Endothelial cell of umbilical vein (primary cell): Measurements from ENCODE around the gene SULT1C3. TPM values are rescaled to one million over a fixed set of nuclear protein-coding genes. Genes with fewer than 3 reads are reported as not detected.

Experiments used
- BruUV-seq: library from RNA; stranded (reverse); fragments of 400-500 nt; replicated peaks from 2 replicates; lab custom pipeline; 2021; lab: Mats Ljungman, UMichigan
- CTCF ChIA-PET: fragments of 300-600, 350-600 bp; sonication (Branson Sonifier 250); formaldehyde crosslinking; loops from one replicate; lab custom pipeline; 2021; ENCODE audit warnings: antibody characterized with exemption, inconsistent platforms; lab: Charles Lee
- POLR2A ChIA-PET: fragments of 300-600, 350-600 bp; sonication (Branson Sonifier 250); formaldehyde crosslinking; loops from one replicate; lab custom pipeline; 2021; ENCODE audit warnings: antibody characterized with exemption, inconsistent platforms; lab: Charles Lee
- DNase-seq: peaks from one replicate; pipeline ENCODE4 v3.0.0-alpha.2; 2011; ENCODE audit warnings: low read depth, low spot score
- FAIRE-seq: peaks from 2 replicates; lab custom pipeline; 2011; peaks lifted over from hg19 to GRCh38; lab: Jason Lieb, UNC
- H2AFZ ChIP-seq: 2 replicates; pipeline ENCODE4 v1.6.0; 2012; ENCODE audit warnings: low read depth, low read length, control low read depth, inconsistent platforms
- H3K27ac ChIP-seq: 2 replicates; pipeline ENCODE4 v1.5.1; 2011; ENCODE audit warnings: low read depth, mild to moderate bottlenecking, control low read depth, low read length, moderate library complexity; ENCODE audit not compliant: insufficient read depth
- H3K27me3 ChIP-seq, 2 experiments: 2 replicates each; pipeline versions ENCODE4 v1.6.0 to v1.6.1; 2011; ENCODE audit warnings: low read length in 2 of 2, mixed read lengths in 1 of 2; ENCODE audit not compliant: control insufficient read depth in 2 of 2, insufficient read depth in 2 of 2
- H3K36me3 ChIP-seq, 2 experiments: 2 replicates in 1 of 2; 3 replicates in 1 of 2; pipeline ENCODE4 v1.5.1; 2011; ENCODE audit warnings: low read length in 2 of 2, mild to moderate bottlenecking in 1 of 2, moderate library complexity in 1 of 2; ENCODE audit not compliant: control insufficient read depth in 2 of 2, insufficient read depth in 2 of 2; ENCODE audit errors: extremely low read depth in 1 of 2
- H3K4me1 ChIP-seq: 3 replicates; pipeline ENCODE4 v1.5.1; 2011; ENCODE audit warnings: mild to moderate bottlenecking, low read length; ENCODE audit not compliant: control insufficient read depth, insufficient read depth; ENCODE audit errors: extremely low read depth
- H3K4me2 ChIP-seq: 2 replicates; pipeline ENCODE4 v1.6.1; 2011; ENCODE audit warnings: low read length, control low read depth, mixed read lengths; ENCODE audit not compliant: insufficient read depth
- H3K4me3 ChIP-seq, 3 experiments: fragments of 200-600 bp in 1 of 3; sonication (generic), shearing (Covaris generic) in 1 of 3; replicated peaks in 1 of 3; 2 replicates each; pipeline ENCODE4 v1.5.1; 2011 to 2016; ENCODE audit warnings: control low read depth in 3 of 3, low read length in 3 of 3, mild to moderate bottlenecking in 2 of 3, inconsistent platforms in 1 of 3, low read depth in 1 of 3, moderate library complexity in 1 of 3; ENCODE audit not compliant: insufficient read depth in 1 of 3
- H3K79me2 ChIP-seq: 2 replicates; pipeline ENCODE4 v1.6.0; 2012; ENCODE audit warnings: low read length, inconsistent platforms; ENCODE audit not compliant: control insufficient read depth, insufficient read depth
- H3K9ac ChIP-seq: replicated peaks from 2 replicates; pipeline ENCODE3; 2011; ENCODE audit warnings: low read length, control low read depth; ENCODE audit not compliant: insufficient read depth; ENCODE audit errors: extremely low read depth
- H3K9me1 ChIP-seq: replicated peaks from 3 replicates; pipeline ENCODE4 v1.6.0; 2011; ENCODE audit warnings: mild to moderate bottlenecking, low read length; ENCODE audit not compliant: control insufficient read depth, insufficient read depth; ENCODE audit errors: extremely low read depth
- H3K9me3 ChIP-seq: replicated peaks from 2 replicates; pipeline ENCODE4 v1.5.1; 2012; ENCODE audit warnings: low read length, inconsistent platforms; ENCODE audit not compliant: control insufficient read depth, insufficient read depth
- H4K20me1 ChIP-seq: replicated peaks from 2 replicates; pipeline ENCODE3; 2011; ENCODE audit warnings: mild to moderate bottlenecking, low read length; ENCODE audit not compliant: control insufficient read depth, insufficient read depth; ENCODE audit errors: extremely low read depth
- GATA2 ChIP-seq: IDR thresholded peaks from 2 replicates; pipeline ENCODE4 v1.7.0; 2011; ENCODE audit warnings: low read depth, mild to moderate bottlenecking, moderate library complexity, mixed read lengths, low read length; ENCODE audit not compliant: insufficient read length, insufficient read depth
- JUN ChIP-seq: IDR thresholded peaks from 2 replicates; pipeline ENCODE4 v1.6.1; 2011; ENCODE audit warnings: borderline replicate concordance, low read depth; ENCODE audit not compliant: insufficient read length, insufficient read depth
- MYC ChIP-seq: IDR thresholded peaks from one replicate; pipeline ENCODE4 v1.6.1; 2011; ENCODE audit warnings: mild to moderate bottlenecking, low read depth, low read length
- POLR2A ChIP-seq: IDR thresholded peaks from 2 replicates; pipeline ENCODE4 v1.6.1; 2012; ENCODE audit warnings: low read depth, mild to moderate bottlenecking, control low read depth, low read length
- POLR2AphosphoS5 ChIP-seq: IDR thresholded peaks from 2 replicates; pipeline ENCODE4 v1.6.1; 2012; ENCODE audit warnings: low read depth, mild to moderate bottlenecking, control low read depth, low read length, moderate library complexity; ENCODE audit not compliant: insufficient read depth
- dilution Hi-C: fragments of 300-500 bp; cut with MboI; formaldehyde crosslinking; loops from one replicate; pipeline ENCODE4 v1.15.0; 2019; ENCODE audit warnings: low sequenced_read_pairs; ENCODE audit not compliant: extremely low pct_ligation_motif_present
- intact Hi-C: fragments of 100-400 bp; cut with micrococcal nuclease; formaldehyde crosslinking; loops from one replicate; pipeline ENCODE4 v1.10.0; 2022
- polyA plus RNA-seq, 4 experiments: library from polyadenylated mRNA; depleted of rRNA in 3 of 4; stranded (reverse) in 3 of 4; unstranded in 1 of 4; fragments of >200 nt; gene quantifications; 2 replicates each; pipeline versions ENCODE4 v1.2.1 to v1.2.3, GENCODE V29; 2011 to 2012; ENCODE audit warnings: missing spikeins in 1 of 4
- total RNA-seq: library from RNA; stranded (reverse); gene quantifications from 2 replicates; pipeline ENCODE4 v1.2.3, GENCODE V29; 2021
- TF ChIP-seq, protein P1 (sequence below): IDR thresholded peaks from 2 replicates; pipeline ENCODE4 v1.6.1; 2011; ENCODE audit not compliant: insufficient read depth, insufficient read length

SULT1C3 gene
- total and polyA plus RNA-seq, 2 donors (not counting 3 experiments of a cell fraction or from before 2014, with no cell fraction given), result not detected

DNA sequence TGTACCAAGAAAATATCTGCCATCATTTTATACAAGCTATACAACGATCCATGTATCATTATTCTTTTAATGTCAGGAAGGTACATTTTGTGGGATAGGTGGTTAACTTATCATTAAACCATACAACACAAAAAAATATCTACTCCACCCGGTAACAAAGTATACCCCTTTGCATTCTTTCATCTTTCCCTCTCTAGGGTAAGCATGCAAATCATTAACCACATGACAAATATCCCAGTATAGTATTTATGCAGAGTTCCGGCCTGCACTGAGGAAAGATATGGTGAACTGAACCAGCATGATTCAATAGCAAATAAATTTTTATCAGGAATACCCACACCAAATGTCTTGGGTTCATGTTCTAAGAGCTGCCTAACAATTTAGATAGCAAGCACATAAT lies 26.4 kb downstream of the SULT1C3 start:
- Histone ChIP-seq H3K36me3 (no peaks in the 10 kb centered on the region), H3K27ac (no peak overlapping the region), H3K4me2 (no peak overlapping the region), H3K27me3 (no peaks in the 10 kb centered on the region), H3K9me1 (no peaks in the 10 kb centered on the region), H3K9ac (no peak overlapping the region), H2AFZ (no peak overlapping the region), H3K4me3 (no peak overlapping the region), H3K79me2 (no peaks in the 10 kb centered on the region), H3K9me3 (no peaks in the 10 kb centered on the region), H4K20me1 (no peaks in the 10 kb centered on the region), H3K4me1 (no peaks in the 10 kb centered on the region)
- POLR2A ChIA-PET, result no interaction called here
- TF ChIP-seq GATA2 (no peak), JUN (no peak), POLR2A (no peak), POLR2AphosphoS5 (no peak), MYC (no peak)
- BruUV-seq, result no TSS peak
- FAIRE-seq (no peak), DNase-seq (no peak)
- CTCF ChIA-PET, result no interaction called here
- dilution Hi-C loops, result no loop called here
- intact Hi-C loops, result no loop called here

DNA sequence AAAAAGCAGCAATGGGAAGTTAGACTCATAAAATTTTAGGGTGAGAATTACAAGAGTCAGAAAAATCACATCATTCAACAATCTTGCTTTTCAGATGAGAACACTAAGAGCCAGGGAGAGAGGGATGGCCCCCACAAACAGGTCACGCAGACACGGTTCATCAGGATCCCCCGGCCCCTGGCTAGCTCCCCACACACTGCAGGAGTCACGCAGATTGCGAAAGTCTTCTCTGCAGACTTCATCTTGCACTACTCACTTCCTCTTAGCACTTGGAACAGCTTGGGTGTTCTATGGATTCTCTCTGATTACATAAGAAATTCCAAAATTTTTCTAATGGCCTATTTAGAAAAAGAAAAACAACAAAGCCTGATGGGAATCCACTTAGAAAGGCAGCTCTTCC lies 27.3 kb downstream of the SULT1C3 start:
- Histone ChIP-seq H4K20me1 (no peaks in the 10 kb centered on the region), H3K4me3 (no peak overlapping the region), H3K79me2 (no peaks in the 10 kb centered on the region), H3K36me3 (no peaks in the 10 kb centered on the region), H3K27ac (no peak overlapping the region), H3K9ac (no peak overlapping the region), H3K4me1 (no peaks in the 10 kb centered on the region), H2AFZ (no peak overlapping the region), H3K4me2 (no peak overlapping the region), H3K9me1 (no peaks in the 10 kb centered on the region), H3K27me3 (no peaks in the 10 kb centered on the region), H3K9me3 (no peaks in the 10 kb centered on the region)
- TF ChIP-seq POLR2AphosphoS5 (no peak), GATA2 (no peak)
- TF ChIP-seq, protein P1, sequence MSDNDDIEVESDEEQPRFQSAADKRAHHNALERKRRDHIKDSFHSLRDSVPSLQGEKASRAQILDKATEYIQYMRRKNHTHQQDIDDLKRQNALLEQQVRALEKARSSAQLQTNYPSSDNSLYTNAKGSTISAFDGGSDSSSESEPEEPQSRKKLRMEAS, result no peak
- no TSS peak for BruUV-seq
- dilution Hi-C loops (no loop called here), intact Hi-C loops (no loop called here)
- no peak for DNase-seq
- FAIRE-seq, result no peak
- ChIA-PET POLR2A (no interaction called here), CTCF (no interaction called here)
